Liver (tissue), 9 donors: ENCODE measurements around the gene TNNC2. TPM values are rescaled to one million over a fixed set of nuclear protein-coding genes. Genes with fewer than 3 reads are reported as not detected.
A peak's percentile ranks its signal among the peaks of the same experiment; 100 is the strongest.

Experiments used
- DNase-seq: peaks from one replicate; pipeline ENCODE4 v3.0.0-alpha.2; 2017; ENCODE audit warnings: low spot score
- H3K27ac ChIP-seq, 2 donors: one replicate each; pipeline ENCODE4 v1.7.0; 2013; ENCODE audit warnings: inconsistent platforms in 2 of 2, low read length in 2 of 2, control low read depth in 1 of 2, low read depth in 1 of 2, mild to moderate bottlenecking in 1 of 2
- H3K27me3 ChIP-seq, 4 donors: one replicate each; pipeline versions ENCODE4 v1.6.1 to v1.7.0; 2013; ENCODE audit warnings: low read length in 3 of 4, inconsistent platforms in 1 of 4, mild to moderate bottlenecking in 1 of 4, moderate library complexity in 1 of 4; ENCODE audit not compliant: control insufficient read depth in 4 of 4, insufficient read depth in 4 of 4
- H3K36me3 ChIP-seq, 4 donors: one replicate each; pipeline versions ENCODE4 v1.6.1 to v1.7.0; 2013; ENCODE audit warnings: low read length in 3 of 4, mild to moderate bottlenecking in 3 of 4, low read depth in 1 of 4, moderate library complexity in 1 of 4; ENCODE audit not compliant: control insufficient read depth in 4 of 4, insufficient read depth in 3 of 4
- H3K4me1 ChIP-seq, 4 donors: one replicate each; pipeline versions ENCODE4 v1.6.1 to v1.7.0; 2013; ENCODE audit warnings: low read length in 3 of 4, mild to moderate bottlenecking in 3 of 4, moderate library complexity in 1 of 4; ENCODE audit not compliant: control insufficient read depth in 4 of 4, insufficient read depth in 4 of 4
- H3K4me3 ChIP-seq, 3 donors: one replicate each; pipeline versions ENCODE4 v1.6.1 to v1.7.0; 2013; ENCODE audit warnings: low read length in 3 of 3, control low read depth in 1 of 3, low read depth in 1 of 3, mild to moderate bottlenecking in 1 of 3
- H3K9ac ChIP-seq, 2 donors: one replicate each; pipeline ENCODE4 v1.7.0; 2013; ENCODE audit warnings: low read length in 2 of 2, mild to moderate bottlenecking in 2 of 2, moderate library complexity in 2 of 2, control low read depth in 1 of 2, low read depth in 1 of 2
- H3K9me3 ChIP-seq, 4 donors: one replicate each; pipeline versions ENCODE4 v1.6.1 to v1.7.0; 2013; ENCODE audit warnings: low read length in 3 of 4; ENCODE audit not compliant: control insufficient read depth in 4 of 4
- EGR1 ChIP-seq, 2 donors: IDR thresholded peaks; 2 replicates each; pipeline ENCODE4 v1.6.1; 2016 to 2018; ENCODE audit warnings: antibody characterized with exemption in 2 of 2, low read depth in 2 of 2
- FOXA1 ChIP-seq: IDR thresholded peaks from 2 replicates; pipeline ENCODE4 v1.6.1; 2016; ENCODE audit warnings: antibody characterized with exemption
- FOXA2 ChIP-seq: IDR thresholded peaks from 2 replicates; pipeline ENCODE4 v1.6.1; 2016; ENCODE audit warnings: antibody characterized with exemption
- GABPA ChIP-seq, 2 donors: IDR thresholded peaks in 1 of 2; conservative IDR thresholded peaks in 1 of 2; 2 replicates each; pipeline ENCODE4 v1.6.1; 2016; ENCODE audit warnings: antibody characterized with exemption in 2 of 2, mild to moderate bottlenecking in 1 of 2, moderate library complexity in 1 of 2
- HNF4A ChIP-seq, 2 donors: conservative IDR thresholded peaks; 2 replicates each; pipeline ENCODE4 v1.6.1; 2016; ENCODE audit warnings: antibody characterized with exemption in 2 of 2, mild to moderate bottlenecking in 2 of 2
- HNF4G ChIP-seq: IDR thresholded peaks from 2 replicates; pipeline ENCODE4 v1.6.1; 2016; ENCODE audit warnings: antibody characterized with exemption
- JUND ChIP-seq, 2 donors: IDR thresholded peaks; 2 replicates each; pipeline ENCODE4 v1.6.1; 2016; ENCODE audit warnings: antibody characterized with exemption in 2 of 2
- MAX ChIP-seq: IDR thresholded peaks from 2 replicates; pipeline ENCODE4 v1.6.1; 2016; ENCODE audit warnings: antibody characterized with exemption
- NR2F2 ChIP-seq: IDR thresholded peaks from 2 replicates; pipeline ENCODE4 v1.6.1; 2016; ENCODE audit warnings: antibody characterized with exemption
- RAD21 ChIP-seq, 2 donors: IDR thresholded peaks; 2 replicates each; pipeline ENCODE4 v1.6.1; 2016; ENCODE audit warnings: antibody characterized with exemption in 2 of 2, mild to moderate bottlenecking in 2 of 2
- REST ChIP-seq: IDR thresholded peaks from 2 replicates; pipeline ENCODE4 v1.6.1; 2016; ENCODE audit warnings: antibody characterized with exemption, mild to moderate bottlenecking
- RXRA ChIP-seq, 2 donors: IDR thresholded peaks; 2 replicates each; pipeline ENCODE4 v1.6.1; 2017 to 2018; ENCODE audit warnings: antibody characterized with exemption in 2 of 2, mild to moderate bottlenecking in 1 of 2
- TAF1 ChIP-seq: conservative IDR thresholded peaks from 2 replicates; pipeline ENCODE4 v1.6.1; 2016; ENCODE audit warnings: antibody characterized with exemption, mild to moderate bottlenecking
- YY1 ChIP-seq: IDR thresholded peaks from 2 replicates; pipeline ENCODE4 v1.6.1; 2016; ENCODE audit warnings: antibody characterized with exemption, mild to moderate bottlenecking
- WGBS: extraction: QIAGEN DNeasy Blood & Tissue Kit; methylation state at CpG from one replicate; pipeline ENCODE4 v1.1.7; 2013; 5-methylcytosine and 5-hydroxymethylcytosine counted together
- polyA plus RNA-seq, 2 donors: library from polyadenylated mRNA; stranded (reverse) in 1 of 2; unstranded in 1 of 2; fragments of 200-250 nt in 1 of 2; fragments of >200 nt in 1 of 2; fragmentation: Nextera tagmentation in 1 of 2; extraction: Ambion mirVana in 1 of 2; gene quantifications; one replicate each; pipeline versions ENCODE4 v1.2.1 to v1.2.3, GENCODE V29; 2013 to 2015
- total RNA-seq, 2 donors: library from RNA; depleted of rRNA; stranded (reverse); fragments of >200 nt; gene quantifications; one replicate each; pipeline ENCODE4 v1.2.3, GENCODE V29; 2014
- TF ChIP-seq, protein P1 (sequence below): fragments of 150-350 bp; IDR thresholded peaks from 2 replicates; pipeline ENCODE4 v1.5.1; 2017; ENCODE audit warnings: improper control_type of control experiment, low read depth, low read length; ENCODE audit not compliant: missing input control
- donor health status: healthy.
- donor health status: healthy.
- donor health status: healthy.
- donor health status: healthy.
- donor health status: healthy.

The TNNC2 gene
- total and polyA plus RNA-seq, 4 donors = 0.12 to 0.33 (median 0.31) TPM; not detected in 1

DNA sequence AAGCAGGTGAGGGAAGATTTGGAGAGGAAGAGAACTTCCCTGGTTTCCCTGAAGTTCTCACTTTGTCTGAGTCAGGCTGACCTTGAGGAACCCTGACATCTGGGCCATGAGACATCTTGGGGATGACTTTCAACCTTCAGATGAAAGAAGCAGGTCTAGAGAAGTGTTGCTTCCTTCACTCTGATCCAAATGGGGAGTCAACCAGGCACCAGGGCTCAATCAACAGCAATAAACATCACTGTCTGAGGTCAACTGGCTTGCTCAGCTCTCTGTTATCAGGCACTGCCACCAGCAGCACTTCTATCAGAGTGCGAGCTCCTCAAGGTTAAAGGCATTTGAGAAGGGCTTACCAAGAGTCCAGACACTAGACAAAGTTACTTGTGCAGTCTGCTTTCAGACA is 23.8 kb upstream of the TNNC2 start:
- H3K27ac ChIP-seq = no peak overlapping the region
- H3K9me3 ChIP-seq = no peaks in the 10 kb centered on the region
- TF ChIP-seq RXRA (IDR thresholded peaks at IDR 0.05) (no peak), YY1 (no peak), TAF1 (no peak), FOXA1 (no peak), MAX (no peak), HNF4G (no peak), HNF4A (conservative IDR thresholded peaks at IDR 0.05) (no peak), GABPA (IDR thresholded peaks at IDR 0.05 in 1 of 2, conservative IDR thresholded peaks at IDR 0.05 in 1 of 2) (no peak), EGR1 (IDR thresholded peaks at IDR 0.05; ENCODE audit: low read depth in 2 of 2) (no peak), RAD21 (IDR thresholded peaks at IDR 0.05) (no peak), NR2F2 (no peak), JUND (IDR thresholded peaks at IDR 0.05) (no peak), REST (no peak)
- TF ChIP-seq, protein P1, sequence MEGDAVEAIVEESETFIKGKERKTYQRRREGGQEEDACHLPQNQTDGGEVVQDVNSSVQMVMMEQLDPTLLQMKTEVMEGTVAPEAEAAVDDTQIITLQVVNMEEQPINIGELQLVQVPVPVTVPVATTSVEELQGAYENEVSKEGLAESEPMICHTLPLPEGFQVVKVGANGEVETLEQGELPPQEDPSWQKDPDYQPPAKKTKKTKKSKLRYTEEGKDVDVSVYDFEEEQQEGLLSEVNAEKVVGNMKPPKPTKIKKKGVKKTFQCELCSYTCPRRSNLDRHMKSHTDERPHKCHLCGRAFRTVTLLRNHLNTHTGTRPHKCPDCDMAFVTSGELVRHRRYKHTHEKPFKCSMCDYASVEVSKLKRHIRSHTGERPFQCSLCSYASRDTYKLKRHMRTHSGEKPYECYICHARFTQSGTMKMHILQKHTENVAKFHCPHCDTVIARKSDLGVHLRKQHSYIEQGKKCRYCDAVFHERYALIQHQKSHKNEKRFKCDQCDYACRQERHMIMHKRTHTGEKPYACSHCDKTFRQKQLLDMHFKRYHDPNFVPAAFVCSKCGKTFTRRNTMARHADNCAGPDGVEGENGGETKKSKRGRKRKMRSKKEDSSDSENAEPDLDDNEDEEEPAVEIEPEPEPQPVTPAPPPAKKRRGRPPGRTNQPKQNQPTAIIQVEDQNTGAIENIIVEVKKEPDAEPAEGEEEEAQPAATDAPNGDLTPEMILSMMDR = no peak
- H3K27me3 ChIP-seq = no peaks in the 10 kb centered on the region
- 85% methylated on average over 1 of the region's 1 CpG for WGBS
- no peak overlapping the region for H3K4me3 ChIP-seq
- no peak overlapping the region for H3K9ac ChIP-seq
- DNase-seq = peak; percentile 58
- H3K4me1 ChIP-seq = peaks cover 2 to 12% (median 5%) of the 10 kb centered on the region in 4 donors
- H3K36me3 ChIP-seq = peaks cover 6 to 27% (median 14%) of the 10 kb centered on the region in 4 donors

GRCh38 chr20:45850238-45850637 is 23.1 kb upstream of the TNNC2 start:
- Histone ChIP-seq H3K9me3 (no peaks in the 10 kb centered on the region), H3K36me3 (peaks cover 6 to 32% (median 17%) of the 10 kb centered on the region in 4 donors), H3K9ac (no peak overlapping the region), H3K4me3 (no peak overlapping the region), H3K4me1 (peaks cover 0 to 8% (median 2%) of the 10 kb centered on the region in 4 donors), H3K27me3 (no peaks in the 10 kb centered on the region), H3K27ac (no peak overlapping the region)
- TF ChIP-seq TAF1 = no peak
- TF ChIP-seq, protein P1 = no peak
- no peak for TF ChIP-seq FOXA2
- TF ChIP-seq RAD21 (IDR thresholded peaks at IDR 0.05) = no peak
- 98% methylated on average over 2 of the region's 2 CpGs for WGBS
- DNase-seq = no peak
